IPS DF 19.7 (cell line): Measurements from ENCODE around the gene SLC12A8.
"Not testable (repeated sequence)": the region's sequence is repeated elsewhere in the genome, so short reads cannot be mapped to it uniquely, and the experiment has no call there.

Experiments used
- DNase-seq: peaks from one replicate; pipeline ENCODE4 v3.0.0-alpha.2; 2013; ENCODE audit warnings: low read depth, low spot score

Gene SLC12A8

DNA sequence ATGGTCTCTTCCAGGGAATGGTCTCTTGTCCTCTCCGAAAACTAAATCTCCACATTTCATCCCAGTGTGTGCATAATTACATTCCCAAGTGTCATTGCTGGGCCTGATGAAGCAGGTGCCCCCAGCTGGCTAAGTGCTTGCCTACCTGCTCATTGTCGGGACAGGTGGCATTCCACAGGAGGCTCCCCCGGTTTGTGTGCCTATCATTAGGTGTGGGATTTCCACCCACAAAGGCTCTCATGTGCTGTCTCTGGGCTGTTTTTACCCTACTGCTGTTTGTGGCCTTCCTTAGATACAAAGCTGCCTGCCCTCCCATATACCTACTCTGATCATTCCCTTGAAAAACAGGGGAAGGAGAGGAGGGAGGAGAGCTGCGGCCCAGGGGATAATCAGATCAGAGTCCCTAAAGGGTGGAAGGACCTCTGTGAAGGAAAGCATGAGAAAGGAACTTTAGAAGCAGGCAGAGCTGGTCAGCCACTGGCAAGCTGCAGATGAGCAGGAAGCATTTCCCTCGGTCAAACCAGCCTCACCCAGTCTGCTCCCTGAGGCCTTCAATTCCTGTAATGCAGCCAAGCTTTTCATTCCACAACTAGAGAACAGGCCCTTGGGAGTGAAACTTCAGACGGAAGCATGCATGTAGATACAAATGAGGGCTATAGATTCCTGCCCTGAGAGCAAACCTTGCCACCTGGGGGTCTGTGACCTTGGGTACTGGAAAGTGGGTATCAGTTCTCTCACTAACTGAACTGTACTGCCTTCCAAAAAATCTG, 96.1 kb downstream of the SLC12A8 start:
- DNase-seq: no peak

DNA sequence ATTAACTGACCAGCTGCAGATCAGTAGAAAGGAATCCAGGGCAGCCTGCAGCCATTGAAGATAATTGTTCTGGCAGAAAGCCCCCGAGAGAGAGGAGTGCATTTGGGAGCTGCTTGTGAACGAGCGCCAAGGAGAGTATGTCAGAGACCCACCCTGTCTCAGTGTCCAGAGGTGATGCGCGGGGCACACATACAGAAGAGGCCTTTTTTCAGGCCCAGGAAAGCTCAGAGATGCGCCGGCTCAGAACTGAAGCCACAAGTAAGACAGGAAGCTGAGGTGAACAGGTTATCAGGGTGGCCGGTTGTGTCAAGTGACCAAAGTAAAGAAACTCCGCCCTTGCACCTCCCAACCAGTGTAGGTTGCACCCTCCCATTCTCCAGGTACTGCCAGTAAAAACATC, 96.9 kb downstream of the SLC12A8 start:
- DNase-seq: no peak

DNA sequence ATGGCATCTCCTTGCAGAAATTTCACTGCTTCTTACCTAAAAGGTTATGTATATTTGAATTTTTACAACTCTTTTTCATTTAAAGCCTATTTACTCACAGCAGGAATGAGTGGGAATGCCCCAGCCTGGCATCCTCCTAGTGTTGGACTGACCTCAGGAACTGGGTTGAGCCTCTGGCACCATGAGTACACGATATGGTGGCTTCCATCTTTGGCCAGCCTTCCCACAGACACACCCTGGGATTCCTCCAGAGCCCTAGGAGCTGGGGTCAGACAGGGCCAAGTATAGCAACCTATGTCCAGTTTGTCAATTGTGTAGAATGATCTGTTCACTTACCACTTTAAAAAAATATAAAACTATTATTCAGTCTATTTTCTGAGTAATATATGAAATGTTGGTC, 99.6 kb downstream of the SLC12A8 start:
- DNase-seq: no peak

DNA sequence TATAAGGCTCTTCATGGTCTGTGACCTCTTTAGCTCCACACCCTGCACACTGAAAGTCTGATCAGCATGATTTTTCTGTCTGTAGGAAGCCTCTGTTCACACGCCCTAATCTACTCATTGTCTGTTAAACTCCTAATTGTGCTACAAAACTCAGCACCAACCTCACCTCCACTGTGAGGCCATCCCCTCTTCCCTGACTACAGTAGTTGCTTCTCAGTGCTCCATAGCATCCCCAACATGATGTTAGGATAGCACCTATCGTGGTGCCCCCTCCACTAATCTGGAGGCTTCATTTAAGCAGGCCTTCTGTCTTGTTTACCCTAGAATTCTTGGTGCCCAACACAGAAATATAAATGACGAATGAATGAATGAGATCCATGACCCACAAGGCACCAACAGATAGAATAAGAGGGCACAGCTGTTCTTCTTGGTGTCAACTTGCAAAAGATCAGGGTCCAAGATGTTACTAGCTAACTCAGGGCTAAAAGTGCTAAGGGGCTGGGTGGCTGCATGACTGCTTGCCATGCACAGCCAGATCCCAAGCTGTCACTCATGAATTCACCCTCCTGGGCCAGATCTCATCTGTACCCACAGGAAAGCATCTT, 101.6 kb downstream of the SLC12A8 start:
- DNase-seq: no peak

DNA sequence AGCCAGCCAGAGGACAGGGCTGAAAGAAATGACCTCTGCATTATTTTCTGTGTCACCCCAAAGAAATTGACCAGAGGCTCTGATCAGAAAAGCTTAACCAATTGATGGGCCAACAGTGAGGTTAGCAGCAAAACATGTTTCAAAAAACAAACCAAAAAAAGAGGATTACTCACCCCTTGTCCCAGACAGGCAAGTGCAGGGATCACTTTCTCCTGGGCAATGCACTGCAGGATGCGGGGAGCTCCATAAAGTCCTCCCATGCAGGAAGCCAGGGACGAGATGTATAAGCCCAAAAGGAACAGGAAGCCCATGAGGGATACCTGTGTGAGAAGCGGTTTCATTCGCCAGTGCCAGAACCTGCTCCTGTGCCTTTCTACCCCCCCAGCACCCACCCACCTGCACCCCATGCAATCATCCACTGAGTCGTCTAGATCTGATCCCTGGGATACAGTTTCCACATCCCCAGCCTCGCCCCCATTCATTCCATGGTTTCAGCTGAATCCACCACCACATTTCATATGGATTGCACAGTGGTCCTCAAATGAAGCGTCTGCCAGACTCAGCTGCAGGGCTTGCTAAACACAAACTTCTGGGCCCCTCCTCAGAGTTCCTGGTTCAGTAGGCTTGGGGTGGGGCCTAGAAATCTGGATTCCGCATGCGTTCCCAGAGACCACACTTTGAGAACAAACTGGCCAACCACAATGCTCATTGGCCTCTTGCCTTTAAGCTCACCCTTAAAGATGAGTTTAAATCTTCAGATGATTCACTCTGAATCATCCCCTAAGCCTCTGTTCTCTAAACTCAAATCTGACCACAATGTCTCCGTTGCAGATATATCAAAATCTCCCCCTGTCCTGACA, 102.3 kb downstream of the SLC12A8 start:
- DNase-seq: no peak

DNA sequence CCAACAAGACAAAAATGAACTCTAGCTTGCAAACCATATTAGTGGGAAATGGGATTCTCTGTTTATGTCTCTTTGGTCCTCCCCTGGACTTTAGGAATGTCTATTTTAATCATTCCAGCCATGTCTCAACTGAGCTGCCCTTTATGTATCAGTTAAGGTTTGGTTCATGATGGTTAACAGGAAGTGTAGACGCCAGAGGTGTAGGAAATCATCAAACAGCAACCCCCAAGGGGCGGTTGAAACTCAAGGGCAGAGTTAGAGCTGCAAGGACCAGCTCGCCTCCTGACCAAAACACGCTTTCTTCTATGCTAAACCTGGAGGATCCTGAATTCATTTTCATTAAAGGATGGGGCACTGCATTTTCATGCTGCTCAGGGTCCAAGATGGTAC, 103.0 kb downstream of the SLC12A8 start:
- no peak for DNase-seq

DNA sequence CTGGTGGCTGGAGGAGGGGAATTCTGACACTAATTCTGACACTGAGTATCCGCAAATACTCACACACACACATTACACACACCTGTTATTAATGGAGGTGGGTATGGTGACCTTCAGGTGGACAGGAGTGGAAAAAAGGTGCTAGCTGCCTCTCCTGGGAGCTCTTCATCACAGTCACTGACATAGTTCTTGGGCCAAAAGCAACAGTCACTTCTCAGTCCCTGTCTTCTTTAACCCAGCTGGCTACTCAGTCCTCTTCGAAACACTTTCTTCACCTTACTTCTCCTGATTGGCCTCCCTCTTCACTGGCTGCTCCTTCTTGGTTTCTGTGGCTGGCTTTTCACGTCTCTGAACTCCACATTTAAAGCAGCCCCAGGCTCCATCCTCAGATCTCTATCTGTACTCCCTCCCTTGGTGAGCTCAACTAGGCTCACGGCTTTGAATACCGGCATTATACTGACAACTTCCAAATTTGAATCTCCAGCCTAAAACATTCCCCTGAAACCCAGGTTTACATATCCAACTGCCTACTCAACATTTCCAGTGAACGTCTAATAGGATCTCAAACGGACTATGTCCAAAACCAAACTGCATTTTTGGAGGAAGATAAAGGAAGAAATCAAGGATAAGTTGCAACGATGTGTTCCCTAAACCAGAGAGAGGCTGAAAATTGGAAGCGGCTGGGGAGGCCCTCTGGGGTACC, 103.6 kb downstream of the SLC12A8 start:
- DNase-seq: no peak

DNA sequence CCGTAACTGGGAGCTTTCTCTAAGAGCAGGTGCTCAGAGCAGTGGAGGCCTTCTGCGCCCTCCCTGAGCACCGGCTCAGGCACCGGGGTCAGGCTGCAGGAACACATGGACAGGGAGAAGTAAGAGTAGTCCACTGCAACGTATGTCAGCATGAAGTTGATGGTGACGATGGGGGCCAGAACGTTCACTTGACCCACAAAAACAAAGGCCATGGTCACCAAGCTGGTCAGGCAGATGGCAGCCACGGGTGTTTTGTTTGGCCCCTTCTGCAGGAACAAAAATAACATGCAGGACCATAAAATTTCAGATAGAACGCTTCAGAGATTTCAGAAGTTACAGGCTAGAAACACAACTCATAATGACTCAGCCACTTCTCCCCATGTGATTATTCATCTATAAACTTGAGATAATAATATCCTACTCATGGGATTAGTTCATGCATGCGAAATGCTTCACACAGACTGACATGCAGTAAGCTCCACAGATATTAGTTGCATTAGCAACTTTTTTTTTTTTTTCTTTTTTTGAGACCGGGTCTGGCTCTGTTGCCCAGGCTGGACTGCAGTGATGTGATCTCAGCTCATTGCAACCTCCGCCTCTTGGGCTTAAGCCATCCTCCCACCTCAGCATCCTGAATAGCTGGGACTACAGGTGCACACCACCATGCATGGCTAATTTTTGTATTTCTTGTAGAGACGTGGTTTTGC, 104.5 kb downstream of the SLC12A8 start:
- DNase-seq: no peak

DNA sequence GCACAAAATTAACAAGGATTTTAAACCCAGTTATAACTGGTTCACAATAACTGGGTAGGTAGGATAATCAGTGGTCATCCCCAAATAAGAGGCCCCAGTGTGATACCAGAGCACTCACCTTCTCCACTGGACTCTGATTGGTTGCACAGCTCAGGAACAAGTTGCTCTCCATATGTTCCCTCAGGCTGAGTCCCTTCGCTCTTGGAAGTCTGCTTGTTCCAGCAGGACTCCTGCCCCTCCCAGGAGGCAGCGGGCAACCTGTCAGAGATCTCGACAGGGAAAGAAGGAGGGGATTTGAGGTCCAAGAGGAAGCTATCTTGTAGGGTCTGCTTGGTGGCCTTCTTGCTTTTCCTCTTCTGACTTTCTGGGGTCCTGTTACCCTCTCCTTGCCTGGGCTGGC, 105.2 kb downstream of the SLC12A8 start:
- no peak for DNase-seq

DNA sequence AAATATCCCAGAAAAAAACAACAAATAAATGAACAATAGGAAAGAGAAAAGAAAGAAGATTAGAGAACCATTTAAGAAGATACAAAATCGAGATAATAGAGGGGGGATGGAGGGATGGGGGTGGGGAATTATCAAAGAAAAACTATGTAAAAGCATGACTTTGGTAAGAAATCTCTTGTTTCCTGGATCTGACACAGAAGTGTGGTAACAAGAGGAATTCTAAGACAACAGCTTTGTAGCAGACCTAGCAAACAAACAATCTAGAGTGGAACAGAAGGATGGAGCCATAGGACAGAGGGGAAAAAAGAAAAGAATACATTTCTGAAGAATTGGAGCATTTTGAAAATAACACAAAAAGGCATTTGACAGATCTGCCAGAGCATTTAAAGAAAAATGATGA, 107.4 kb downstream of the SLC12A8 start:
- no peak for DNase-seq

DNA sequence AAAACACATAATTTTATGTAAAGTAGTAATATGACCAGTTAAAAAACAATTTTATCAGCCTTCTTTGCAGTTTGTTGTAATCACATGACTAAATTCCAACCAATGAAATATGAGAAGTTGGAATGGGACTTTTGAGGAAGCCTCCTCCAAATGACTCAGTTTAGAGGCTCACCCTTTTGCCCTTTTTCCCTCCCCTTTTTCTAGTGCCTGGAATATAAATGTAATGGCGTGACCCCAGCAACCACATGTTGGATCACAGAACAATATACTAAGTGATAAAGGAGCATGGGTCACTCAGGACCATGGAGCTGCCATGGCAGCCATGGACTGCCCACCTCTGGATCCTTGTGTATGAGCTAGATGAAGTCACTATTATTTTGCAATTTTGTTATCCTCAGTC, 107.9 kb downstream of the SLC12A8 start:
- no peak for DNase-seq

DNA sequence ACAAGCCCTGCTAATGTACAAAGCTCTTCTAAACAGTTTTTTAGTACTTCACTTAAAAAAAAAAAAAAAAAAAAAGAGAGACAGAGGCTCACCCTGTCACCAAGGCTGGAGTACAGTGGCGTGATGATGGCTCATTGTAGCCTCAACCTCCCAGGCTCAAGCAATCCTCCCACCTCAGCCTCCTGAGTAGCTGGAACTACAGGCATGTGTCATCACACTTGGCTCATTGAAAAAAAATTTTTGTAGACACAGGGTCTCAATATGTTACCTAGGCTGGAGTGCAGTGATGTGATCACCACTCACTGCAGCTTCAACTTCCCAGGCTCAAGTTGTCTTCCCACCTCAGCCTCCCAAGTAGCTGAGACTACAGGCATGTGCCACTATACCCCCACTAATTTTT, 109.1 kb downstream of the SLC12A8 start:
- no peak for DNase-seq

DNA sequence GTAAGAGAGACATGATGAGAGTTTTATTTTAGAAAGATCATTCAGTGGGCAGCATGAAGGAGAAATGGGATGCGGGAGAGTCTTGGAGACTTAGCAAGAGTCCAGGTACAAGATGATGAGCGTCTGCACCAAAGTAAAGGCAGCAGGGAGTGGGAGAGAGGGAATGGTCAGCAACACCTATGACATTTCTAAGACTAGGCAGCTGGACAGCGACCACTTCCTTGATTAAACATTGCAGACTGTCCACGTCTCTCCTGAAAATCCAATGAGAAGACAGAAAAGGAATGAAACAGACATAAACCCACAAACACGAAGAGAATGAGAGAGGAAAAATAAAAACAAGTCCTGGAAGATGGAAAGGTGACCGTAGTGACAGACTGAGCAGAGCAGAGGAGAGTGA, 110.1 kb downstream of the SLC12A8 start:
- DNase-seq: no peak

DNA sequence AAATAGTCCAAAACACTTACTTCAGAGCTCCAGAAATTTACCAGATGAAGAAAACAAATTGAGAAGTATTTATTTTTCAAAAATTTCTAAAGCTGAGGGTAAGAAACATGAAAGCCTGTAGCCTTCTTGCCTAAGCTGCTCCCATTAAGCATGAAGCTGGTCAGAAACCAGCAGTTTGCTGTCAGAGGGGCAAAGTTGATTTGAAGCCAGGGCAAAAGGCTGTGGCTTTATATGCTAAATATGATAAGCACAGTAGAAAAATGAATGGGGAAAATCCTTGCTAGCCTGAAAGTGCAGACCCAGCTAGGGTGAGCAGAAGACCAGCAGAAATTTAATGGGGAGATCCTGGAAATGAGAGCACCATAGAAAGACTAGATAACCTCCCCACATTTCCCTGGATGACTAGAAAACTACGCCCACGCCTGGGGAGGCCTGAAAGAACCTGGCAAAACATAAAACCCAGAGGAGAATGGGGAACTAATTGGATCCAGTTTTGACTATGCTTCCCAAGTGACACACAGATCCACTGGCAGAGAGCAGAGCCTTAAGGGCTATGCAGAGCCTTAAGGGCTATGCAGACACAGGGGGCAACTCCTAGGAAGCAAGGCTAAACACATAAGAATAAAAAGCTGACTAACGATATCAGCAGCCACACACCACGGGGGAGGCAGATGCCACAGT, 113.8 kb downstream of the SLC12A8 start:
- DNase-seq: no peak

DNA sequence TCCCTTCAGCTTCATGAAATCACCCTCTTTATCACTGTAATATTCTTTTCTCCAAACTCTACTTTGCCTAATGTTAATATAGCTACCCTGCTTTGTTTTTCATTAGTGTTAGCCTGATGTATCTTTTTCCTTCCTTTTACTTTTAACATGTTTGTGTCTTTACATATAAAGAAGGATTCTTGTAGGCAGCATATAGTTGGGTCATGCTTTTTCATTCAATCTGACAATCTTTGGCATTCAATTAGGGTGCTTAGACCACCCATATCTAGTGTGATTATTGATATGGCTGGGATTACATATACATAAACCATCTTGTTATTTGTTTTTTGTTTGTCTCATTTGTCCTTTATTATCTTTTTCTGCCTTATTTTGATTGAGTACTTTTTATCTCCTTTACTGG, 121.9 kb downstream of the SLC12A8 start:
- no peak for DNase-seq

DNA sequence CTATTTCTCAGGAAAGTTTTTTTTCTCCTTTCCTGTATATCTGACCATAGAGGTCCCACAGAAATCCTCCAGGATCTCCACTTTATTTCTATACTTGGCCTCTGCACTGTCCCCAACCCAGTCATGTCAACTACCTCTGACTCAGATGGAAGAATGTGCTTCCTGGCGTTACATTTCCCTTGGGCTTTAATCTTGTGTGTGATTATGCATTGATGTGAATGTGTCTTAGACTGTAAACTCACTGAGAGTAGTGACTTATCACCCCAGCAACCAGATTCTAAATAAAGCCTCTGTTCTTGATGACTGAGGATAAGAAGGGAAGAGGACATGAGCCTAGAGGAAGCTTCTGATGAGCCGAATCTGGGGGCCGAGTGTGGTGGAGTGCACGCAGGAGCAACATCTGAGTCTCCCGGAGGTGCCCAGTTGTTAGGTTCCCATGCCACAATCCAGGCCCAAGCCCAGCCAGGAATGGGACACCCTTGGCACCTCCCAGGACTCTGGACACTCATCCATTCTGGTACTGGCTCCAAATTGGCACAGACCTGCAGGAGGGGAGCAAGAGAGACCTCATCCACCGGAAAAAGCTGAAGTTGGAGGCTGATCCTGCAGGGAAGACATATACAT, 124.7 kb downstream of the SLC12A8 start:
- no peak for DNase-seq

DNA sequence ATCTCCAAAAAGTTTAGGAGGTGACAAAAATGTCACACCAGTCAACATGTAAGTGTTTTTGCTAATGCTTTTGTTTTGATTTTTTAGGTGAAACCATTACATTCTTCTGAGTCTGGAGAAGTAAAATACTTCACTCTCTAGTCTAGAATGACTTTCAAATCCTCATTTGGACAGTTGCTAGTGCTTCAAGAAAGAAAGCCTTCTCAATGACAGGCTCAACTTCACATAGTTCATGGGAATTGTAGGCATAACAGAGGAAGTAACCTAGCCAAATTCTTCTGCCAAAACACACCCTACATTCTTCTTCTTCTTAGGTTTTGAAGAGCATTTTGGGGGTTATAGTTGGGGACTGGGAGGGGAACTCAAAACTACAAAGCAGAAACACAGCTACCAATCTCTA, 127.4 kb downstream of the SLC12A8 start:
- DNase-seq: no peak

DNA sequence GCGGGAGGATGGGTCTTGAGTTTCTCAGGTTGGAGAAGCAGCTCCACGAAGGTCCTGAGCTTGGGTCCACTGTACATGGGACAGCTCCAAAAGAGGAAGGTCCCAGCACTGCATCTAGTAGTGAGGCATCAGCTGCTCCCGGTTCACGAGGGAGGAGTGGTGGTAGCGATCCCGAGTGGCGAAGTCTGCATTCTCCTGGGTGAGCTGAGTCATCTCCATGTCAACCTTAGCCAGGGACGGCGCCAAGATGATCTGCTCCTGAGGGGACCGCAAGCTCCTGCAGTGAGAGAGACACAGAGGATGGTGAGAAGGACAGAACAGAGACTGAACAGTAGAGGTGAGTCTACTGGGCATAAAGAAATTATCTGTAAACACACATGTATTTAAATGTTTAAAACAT, 128.8 kb downstream of the SLC12A8 start:
- no peak for DNase-seq

DNA sequence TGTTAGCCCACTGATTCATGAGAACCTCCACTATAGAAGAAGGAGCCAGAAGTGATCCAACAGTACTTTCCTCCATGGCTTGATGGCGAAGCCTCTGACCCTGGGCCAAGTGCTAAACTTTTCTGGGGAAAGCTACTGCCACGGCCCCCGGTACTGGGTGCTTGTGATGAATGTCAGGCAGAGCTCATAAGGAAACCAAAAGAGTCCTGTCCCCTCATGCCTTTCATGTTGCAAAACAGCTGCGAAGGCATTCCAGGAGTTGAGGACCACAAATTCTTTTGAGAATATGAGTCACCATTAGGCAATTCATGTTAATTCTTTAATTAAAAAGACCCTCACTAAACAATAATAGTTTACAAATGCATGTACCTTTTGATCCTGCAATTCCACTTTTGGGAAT, 130.2 kb downstream of the SLC12A8 start:
- DNase-seq: not testable (repeated sequence)

DNA sequence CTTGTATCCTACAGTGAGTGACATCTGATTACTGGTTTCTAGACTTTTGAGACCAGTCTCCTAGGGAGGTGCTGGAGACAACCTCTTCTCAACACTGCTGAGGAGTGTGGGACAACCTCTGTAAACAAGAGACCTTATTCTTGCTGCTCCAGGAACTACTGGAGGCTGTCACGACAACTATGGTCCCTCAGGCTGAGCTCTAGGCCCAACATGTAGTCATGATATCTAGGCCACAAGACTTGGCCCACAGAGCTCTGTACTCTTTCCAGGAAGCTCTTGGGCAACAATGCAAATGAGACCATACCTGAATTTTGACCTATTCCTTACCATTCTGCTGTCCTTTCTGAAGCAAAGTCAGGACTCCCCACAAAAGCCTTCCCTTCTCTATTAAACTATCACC, 132.5 kb downstream of the SLC12A8 start:
- DNase-seq: no peak
